Stimulated activated CD8-positive, alpha-beta memory T cell treated with anti-CD3 and anti-CD28 coated beads, Interleukin-15, amount 100 ng/mL, for 1 hour (primary cell): ENCODE data around the gene HECTD2.
"Not testable (repeated sequence)": the region's sequence is repeated elsewhere in the genome, so short reads cannot be mapped to it uniquely, and the experiment has no call there.

Source experiments
- DNase-seq: peaks from one replicate; pipeline ENCODE4 v3.0.0-alpha.2; 2020; ENCODE audit warnings: low read depth

HECTD2 gene

GRCh38 chr10:91474009-91474408 is 63.9 kb downstream of the HECTD2 start:
- DNase-seq = no peak

- DNase-seq = no peak
Observed at GRCh38 chr10:91477236-91477635, 67.1 kb downstream of the HECTD2 start.

GRCh38 chr10:91479583-91479982 is 69.4 kb downstream of the HECTD2 start:
- no peak for DNase-seq

GRCh38 chr10:91487911-91488582 is 77.9 kb downstream of the HECTD2 start:
- DNase-seq = no peak

GRCh38 chr10:91493313-91493712 is 83.2 kb downstream of the HECTD2 start:
- no peak for DNase-seq

GRCh38 chr10:91495402-91495801 is 85.3 kb downstream of the HECTD2 start:
- no peak for DNase-seq

GRCh38 chr10:91496016-91496415 is 85.9 kb downstream of the HECTD2 start:
- DNase-seq = no peak

- DNase-seq = no peak
Observed at GRCh38 chr10:91511549-91512330, 101.6 kb downstream of the HECTD2 start.

- DNase-seq = no peak
Observed at GRCh38 chr10:91512458-91512857, 102.3 kb downstream of the HECTD2 start.

- DNase-seq = no peak
Observed at GRCh38 chr10:91513598-91514424, 103.7 kb downstream of the HECTD2 start.

GRCh38 chr10:91514787-91515186 is 104.6 kb downstream of the HECTD2 start:
- no peak for DNase-seq

GRCh38 chr10:91517394-91517793 is 107.2 kb downstream of the HECTD2 start:
- DNase-seq = no peak

GRCh38 chr10:91519899-91520514 is 109.9 kb downstream of the HECTD2 start:
- DNase-seq = no peak

- DNase-seq = no peak
Observed at GRCh38 chr10:91520661-91521060, 110.5 kb downstream of the HECTD2 start.

GRCh38 chr10:91521439-91521838 is 111.3 kb downstream of the HECTD2 start:
- DNase-seq = no peak

- no peak for DNase-seq
Observed at GRCh38 chr10:91525896-91526712, 116.0 kb downstream of the HECTD2 start.

- no peak for DNase-seq
Observed at GRCh38 chr10:91528080-91528479, 117.9 kb downstream of the HECTD2 start.

- no peak for DNase-seq
Observed at GRCh38 chr10:91528768-91529167, 118.6 kb downstream of the HECTD2 start.

- not testable (repeated sequence) for DNase-seq
Observed at GRCh38 chr10:91534789-91535188, 124.6 kb downstream of the HECTD2 start.

- DNase-seq = no peak
Observed at GRCh38 chr10:91536111-91536510, 126.0 kb downstream of the HECTD2 start.

- DNase-seq = no peak
Observed at GRCh38 chr10:91536733-91537132, 126.6 kb downstream of the HECTD2 start.
